ENCODE results near the gene SYTL2. TPM values are rescaled to one million over a fixed set of nuclear protein-coding genes. Genes with fewer than 3 reads are reported as not detected.
A peak's percentile ranks its signal among the peaks of the same experiment; 100 is the strongest.

SYTL2 gene
- total and polyA plus RNA-seq, 8 donors: 2.5 to 12.2 (median 4.0) TPM

DNA sequence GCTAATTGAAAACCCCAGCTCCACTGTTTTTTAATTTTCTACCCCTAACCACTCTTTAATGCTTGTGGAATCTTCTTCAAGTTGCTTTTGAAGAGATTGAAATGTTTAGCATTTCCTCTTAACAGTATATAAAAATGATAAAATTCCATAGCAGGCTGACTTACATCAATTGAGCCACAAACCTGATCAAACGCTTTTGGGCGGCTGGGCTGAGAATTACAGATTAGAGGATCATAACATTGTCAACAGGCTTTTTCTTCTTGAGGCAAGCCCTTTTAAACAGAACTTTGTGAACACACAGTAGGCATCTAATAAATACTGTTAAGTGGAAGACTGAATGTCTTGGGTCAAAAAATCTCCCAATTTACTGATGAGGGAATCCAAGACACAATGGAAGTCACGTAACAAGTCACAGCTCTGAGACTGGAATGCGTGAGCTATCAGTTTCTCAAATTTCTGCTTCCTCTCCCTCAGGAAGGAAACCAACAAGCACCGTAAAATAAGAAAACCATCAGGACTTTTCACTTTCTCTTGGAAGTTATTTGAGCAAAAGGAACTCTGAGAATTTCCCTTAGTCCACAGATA, 75.0 kb downstream of the SYTL2 start:
- H3K36me3 ChIP-seq: no peaks in the 10 kb centered on the region
- DNase-seq (no peak), ATAC-seq (no peak), FAIRE-seq (no peak)
- H3K27me3 ChIP-seq: no peaks in the 10 kb centered on the region
- no peak overlapping the region for H3K27ac ChIP-seq
- H3K4me3 ChIP-seq: no peak overlapping the region
- WGBS, 2 donors: 77 to 81% methylated on average over 5 of the region's 5 CpGs
- H3K9me3 ChIP-seq: no peaks in the 10 kb centered on the region
- H3K4me1 ChIP-seq: no peaks in the 10 kb centered on the region
- TF ChIP-seq, protein P1, sequence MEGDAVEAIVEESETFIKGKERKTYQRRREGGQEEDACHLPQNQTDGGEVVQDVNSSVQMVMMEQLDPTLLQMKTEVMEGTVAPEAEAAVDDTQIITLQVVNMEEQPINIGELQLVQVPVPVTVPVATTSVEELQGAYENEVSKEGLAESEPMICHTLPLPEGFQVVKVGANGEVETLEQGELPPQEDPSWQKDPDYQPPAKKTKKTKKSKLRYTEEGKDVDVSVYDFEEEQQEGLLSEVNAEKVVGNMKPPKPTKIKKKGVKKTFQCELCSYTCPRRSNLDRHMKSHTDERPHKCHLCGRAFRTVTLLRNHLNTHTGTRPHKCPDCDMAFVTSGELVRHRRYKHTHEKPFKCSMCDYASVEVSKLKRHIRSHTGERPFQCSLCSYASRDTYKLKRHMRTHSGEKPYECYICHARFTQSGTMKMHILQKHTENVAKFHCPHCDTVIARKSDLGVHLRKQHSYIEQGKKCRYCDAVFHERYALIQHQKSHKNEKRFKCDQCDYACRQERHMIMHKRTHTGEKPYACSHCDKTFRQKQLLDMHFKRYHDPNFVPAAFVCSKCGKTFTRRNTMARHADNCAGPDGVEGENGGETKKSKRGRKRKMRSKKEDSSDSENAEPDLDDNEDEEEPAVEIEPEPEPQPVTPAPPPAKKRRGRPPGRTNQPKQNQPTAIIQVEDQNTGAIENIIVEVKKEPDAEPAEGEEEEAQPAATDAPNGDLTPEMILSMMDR (IDR thresholded peaks at IDR 0.05): no peak
- intact Hi-C loops (cut with DNase I): no loop called here

DNA sequence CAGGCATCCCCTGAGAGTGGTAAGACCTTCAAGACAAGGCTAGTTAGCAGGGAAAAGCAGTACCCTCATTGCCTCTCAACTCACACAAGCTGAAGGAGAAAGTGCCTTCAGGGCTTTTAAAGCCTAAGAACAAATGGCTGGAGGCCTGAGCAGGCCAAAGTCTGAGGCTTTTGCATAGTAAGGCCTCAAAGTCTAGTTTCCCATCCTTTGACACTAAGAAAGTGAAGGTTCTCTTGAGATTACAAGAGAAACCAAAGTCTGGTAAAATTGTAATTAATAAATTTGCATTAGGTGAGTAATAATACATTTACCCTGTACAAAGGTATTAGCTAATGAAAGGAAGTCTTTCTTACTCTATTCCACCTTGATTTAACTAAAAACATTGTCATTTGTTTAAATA, 78.0 kb downstream of the SYTL2 start:
- no peaks in the 10 kb centered on the region for H3K4me1 ChIP-seq
- H3K9me3 ChIP-seq: no peaks in the 10 kb centered on the region
- H3K27ac ChIP-seq: no peak overlapping the region
- no peaks in the 10 kb centered on the region for H3K27me3 ChIP-seq
- DNase-seq: no peak
- no peak for ATAC-seq
- H3K4me3 ChIP-seq: no peak overlapping the region
- H3K36me3 ChIP-seq: no peaks in the 10 kb centered on the region
- no peak for FAIRE-seq
- TF ChIP-seq, protein P1 (IDR thresholded peaks at IDR 0.05): no peak
- intact Hi-C loops (cut with DNase I): no loop called here

DNA sequence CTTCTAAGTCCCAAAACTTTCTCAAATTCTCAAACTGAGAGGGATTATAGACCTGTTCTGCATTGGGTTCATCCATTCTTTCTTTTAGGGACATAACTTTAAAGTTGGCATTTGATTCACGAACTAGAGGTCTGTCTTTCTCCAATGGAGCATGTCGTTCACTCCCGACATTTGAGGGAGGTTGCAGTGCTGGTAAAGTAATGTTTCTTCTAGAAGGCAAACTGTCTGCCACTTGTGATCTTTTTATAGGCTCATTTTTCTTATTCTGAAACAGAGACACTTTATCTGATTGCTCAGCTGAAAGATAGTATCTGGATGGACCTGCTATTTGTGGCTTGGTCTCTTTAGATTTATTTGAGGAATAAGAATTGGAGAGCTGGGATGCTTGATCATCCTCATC, 84.6 kb downstream of the SYTL2 start:
- Histone ChIP-seq H3K9me3 (no peaks in the 10 kb centered on the region), H3K27me3 (no peaks in the 10 kb centered on the region), H3K4me3 (no peak overlapping the region), H3K4me1 (no peaks in the 10 kb centered on the region), H3K36me3 (no peaks in the 10 kb centered on the region), H3K27ac (no peak overlapping the region)
- no peak for ATAC-seq
- 86 to 93% methylated on average over 3 of the region's 3 CpGs for WGBS, 2 donors
- no peak for FAIRE-seq
- intact Hi-C loops (cut with DNase I): no loop called here
- no peak for DNase-seq
- TF ChIP-seq, protein P1 (IDR thresholded peaks at IDR 0.05): no peak

DNA sequence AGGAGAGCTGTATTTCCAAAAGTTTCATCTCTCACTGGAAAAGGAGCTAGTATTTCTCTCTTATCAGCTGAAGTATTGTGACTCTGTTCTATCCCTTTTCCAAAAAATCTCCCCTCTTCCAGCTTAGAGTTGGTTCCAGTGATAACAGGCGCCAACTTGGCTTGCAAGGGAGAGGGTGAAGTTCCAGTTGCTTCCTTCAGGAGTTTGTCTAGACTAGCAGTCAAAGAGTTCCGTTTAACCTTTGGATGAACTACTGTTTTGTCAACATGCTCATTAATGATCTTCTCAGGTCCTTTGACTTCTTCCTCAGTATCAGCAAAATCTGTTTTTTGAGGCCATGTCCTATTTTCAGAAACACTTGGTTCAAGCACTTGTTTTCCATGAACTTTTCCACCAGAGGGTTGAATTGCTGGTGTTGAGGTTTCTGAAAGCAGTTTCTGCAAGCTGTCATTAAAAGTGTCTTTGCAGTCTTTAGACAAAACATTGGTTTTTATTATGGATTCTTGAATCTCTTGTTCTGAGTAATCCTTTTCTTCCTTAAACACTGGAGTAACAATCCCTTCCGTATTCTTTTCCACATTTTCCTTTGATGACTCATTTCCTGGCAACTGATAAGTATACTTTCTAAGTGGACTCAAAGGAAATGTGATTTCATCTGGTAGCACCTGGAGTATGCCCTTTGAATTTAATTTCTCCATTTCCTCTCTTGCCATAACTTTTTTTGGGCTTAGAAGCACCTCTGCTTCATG, 85.3 kb downstream of the SYTL2 start:
- FAIRE-seq: no peak
- intact Hi-C loops (cut with DNase I): no loop called here
- 71% methylated on average over 3 of the region's 3 CpGs for WGBS, 2 donors
- Histone ChIP-seq H3K9me3 (no peaks in the 10 kb centered on the region), H3K4me1 (no peaks in the 10 kb centered on the region), H3K36me3 (no peaks in the 10 kb centered on the region), H3K4me3 (no peak overlapping the region), H3K27me3 (peaks cover 0 to under 1% (median 0%) of the 10 kb centered on the region in 4 donors), H3K27ac (no peak overlapping the region)
- TF ChIP-seq, protein P1 (IDR thresholded peaks at IDR 0.05): no peak
- peak in 2 of 4 donors; percentile 39 to 45 for ATAC-seq
- DNase-seq: no peak
